Astrocyte of the spinal cord (primary cell): ENCODE measurements around the gene MRPL27.

Source experiments
- DNase-seq: peaks from one replicate; pipeline ENCODE4 v3.0.0; 2011; ENCODE audit warnings: low read depth, low spot score
- H3K4me3 ChIP-seq: 2 replicates; pipeline ENCODE4 v1.5.1; 2011; ENCODE audit warnings: low read depth, mild to moderate bottlenecking, low read length, moderate library complexity
- CTCF ChIP-seq: IDR thresholded peaks from 2 replicates; pipeline ENCODE4 v1.5.1; 2012; ENCODE audit warnings: low read depth, mild to moderate bottlenecking, low read length, inconsistent platforms
- in situ Hi-C: cut with HindIII; loops from 2 replicates; pipeline ENCODE4 v1.10.0; 2017; ENCODE audit warnings: low sequenced_read_pairs

MRPL27 gene

GRCh38 chr17:50329716-50330115, 43.3 kb downstream of the MRPL27 start:
- no peak overlapping the region for H3K4me3 ChIP-seq
- no peak for TF ChIP-seq CTCF
- DNase-seq = no peak
- in situ Hi-C loops = no loop called here

- in situ Hi-C loops = no loop called here
- no peak for TF ChIP-seq CTCF
- no peak overlapping the region for H3K4me3 ChIP-seq
- DNase-seq = peak; percentile 27
Observed at GRCh38 chr17:50328363-50329325, 44.3 kb downstream of the MRPL27 start.

- in situ Hi-C loops = no loop called here
- TF ChIP-seq CTCF = no peak
- no peak for DNase-seq
- no peak overlapping the region for H3K4me3 ChIP-seq
Observed at GRCh38 chr17:50326831-50327364, 46.1 kb downstream of the MRPL27 start.

- in situ Hi-C loops = no loop called here
- no peak for TF ChIP-seq CTCF
- DNase-seq = no peak
- no peak overlapping the region for H3K4me3 ChIP-seq
Observed at GRCh38 chr17:50325906-50326305, 47.1 kb downstream of the MRPL27 start.

GRCh38 chr17:50323060-50323459, 49.9 kb downstream of the MRPL27 start:
- no peak for DNase-seq
- TF ChIP-seq CTCF = no peak
- H3K4me3 ChIP-seq = no peak overlapping the region
- in situ Hi-C loops = no loop called here

- DNase-seq = no peak
- in situ Hi-C loops = no loop called here
- no peak overlapping the region for H3K4me3 ChIP-seq
- TF ChIP-seq CTCF = no peak
Observed at GRCh38 chr17:50322271-50322670, 50.7 kb downstream of the MRPL27 start.
